GM23338 (cell line): ENCODE data around the gene ANKRD66. TPM values are rescaled to one million over a fixed set of nuclear protein-coding genes. Genes with fewer than 3 reads are reported as not detected.

Source experiments
- ATAC-seq: fragments of 200-7000 bp; cut with Tn5 transposase; 3 replicates; pipeline ENCODE4 v1.9.1; 2020
- DNase-seq: peaks from one replicate; pipeline ENCODE4 v3.0.0-alpha.2; 2015; ENCODE audit warnings: low spot score
- H2AFZ ChIP-seq: fragments of 200-600 bp; sonication (generic); 2 replicates; pipeline ENCODE4 v1.8.0; 2016; ENCODE audit warnings: antibody characterized with exemption, mild to moderate bottlenecking, moderate library complexity
- H3F3A ChIP-seq: fragments of 200-600 bp; sonication (generic); replicated peaks from 2 replicates; pipeline ENCODE4 v1.8.0; 2017; ENCODE audit warnings: antibody characterized with exemption, mixed run types, low read depth
- H3K27ac ChIP-seq: fragments of 200-600 bp; sonication (generic); 2 replicates; pipeline ENCODE4 v1.6.1; 2016; ENCODE audit warnings: low read depth
- H3K27me3 ChIP-seq: fragments of 200-600 bp; sonication (generic); 2 replicates; pipeline ENCODE4 v1.8.0; 2016; ENCODE audit warnings: mild to moderate bottlenecking, mixed run types, moderate library complexity; ENCODE audit not compliant: insufficient read depth
- H3K36me3 ChIP-seq: fragments of 200-600 bp; sonication (generic); 2 replicates; pipeline ENCODE4 v1.8.0; 2016; ENCODE audit warnings: mild to moderate bottlenecking; ENCODE audit not compliant: insufficient read depth
- H3K4me1 ChIP-seq: fragments of 200-600 bp; sonication (generic); 2 replicates; pipeline ENCODE4 v1.8.0; 2016; ENCODE audit warnings: mild to moderate bottlenecking, moderate library complexity; ENCODE audit not compliant: insufficient read depth
- H3K4me2 ChIP-seq: fragments of 200-600 bp; sonication (generic); 2 replicates; pipeline ENCODE4 v1.7.1; 2017; ENCODE audit warnings: mixed run types
- H3K4me3 ChIP-seq: fragments of 200-600 bp; sonication (generic); 2 replicates; pipeline ENCODE4 v1.6.1; 2016; ENCODE audit warnings: mixed run types
- H3K79me2 ChIP-seq: fragments of 200-600 bp; sonication (generic); replicated peaks from 2 replicates; pipeline ENCODE4 v1.8.0; 2017; ENCODE audit warnings: mild to moderate bottlenecking; ENCODE audit not compliant: insufficient read depth
- H3K9me2 ChIP-seq: fragments of 200-600 bp; sonication (generic); 2 replicates; pipeline ENCODE4 v1.8.0; 2017; ENCODE audit not compliant: insufficient read depth
- H4K20me1 ChIP-seq: fragments of 200-600 bp; sonication (generic); replicated peaks from 2 replicates; pipeline ENCODE4 v1.8.0; 2017; ENCODE audit warnings: mild to moderate bottlenecking; ENCODE audit not compliant: insufficient read depth
- H3K27ac Mint-ChIP-seq: 2 replicates; pipeline ENCODE4 v1.8.0; 2020; ENCODE audit warnings: inconsistent platforms, mild to moderate bottlenecking, moderate library complexity, mixed read lengths
- H3K27me3 Mint-ChIP-seq: 3 replicates; pipeline ENCODE4 v1.8.0; 2022; ENCODE audit warnings: low read depth, mild to moderate bottlenecking, moderate library complexity, mixed read lengths, inconsistent platforms; ENCODE audit not compliant: insufficient read depth, poor library complexity
- H3K36me3 Mint-ChIP-seq: 3 replicates; pipeline ENCODE4 v1.8.0; 2021; ENCODE audit warnings: low read depth, mild to moderate bottlenecking, inconsistent platforms, moderate library complexity, mixed read lengths
- H3K4me1 Mint-ChIP-seq: 3 replicates; pipeline ENCODE4 v1.8.0; 2020; ENCODE audit warnings: mild to moderate bottlenecking, inconsistent platforms, mixed read lengths
- H3K4me3 Mint-ChIP-seq: 3 replicates; pipeline ENCODE4 v1.8.0; 2021; ENCODE audit warnings: moderate library complexity, mild to moderate bottlenecking, inconsistent platforms, mixed read lengths
- H3K9me3 Mint-ChIP-seq: 3 replicates; pipeline ENCODE4 v1.8.0; 2020; ENCODE audit warnings: moderate library complexity, mild to moderate bottlenecking, inconsistent platforms, mixed read lengths
- CREB1 ChIP-seq: fragments of 250-450 bp; sonication (Bioruptor Pico); IDR thresholded peaks from 2 replicates; pipeline ENCODE4 v1.5.0; 2020; ENCODE audit warnings: low read depth, mild to moderate bottlenecking, moderate library complexity
- EZH2 ChIP-seq: fragments of 200-600 bp; sonication (generic); IDR thresholded peaks from one replicate; pipeline ENCODE4 v1.8.0; 2017; ENCODE audit warnings: antibody characterized with exemption, mild to moderate bottlenecking, low read depth; ENCODE audit not compliant: unreplicated experiment
- JUNB ChIP-seq: IDR thresholded peaks from one replicate; pipeline ENCODE4 v1.6.1; 2016; ENCODE audit warnings: antibody characterized with exemption; ENCODE audit not compliant: unreplicated experiment
- NANOG ChIP-seq: IDR thresholded peaks from 2 replicates; pipeline ENCODE4 v1.6.1; 2016; ENCODE audit warnings: antibody characterized with exemption, borderline replicate concordance
- POLR2AphosphoS5 ChIP-seq: IDR thresholded peaks from 2 replicates; pipeline ENCODE4 v1.6.1; 2016; ENCODE audit warnings: antibody characterized with exemption, low read depth
- STAT1 ChIP-seq: IDR thresholded peaks from one replicate; pipeline ENCODE4 v1.6.1; 2016; ENCODE audit warnings: antibody characterized with exemption; ENCODE audit not compliant: unreplicated experiment
- ZNF114 ChIP-seq: fragments of 250-450 bp; sonication (Bioruptor Pico); IDR thresholded peaks from 2 replicates; pipeline ENCODE4 v1.5.0; 2020; ENCODE audit warnings: mild to moderate bottlenecking, moderate library complexity
- ZNF331 ChIP-seq: fragments of 250-450 bp; sonication (Bioruptor Pico); IDR thresholded peaks from 2 replicates; pipeline ENCODE4 v1.5.0; 2020; ENCODE audit warnings: low read depth, mild to moderate bottlenecking, moderate library complexity
- ZNF462 ChIP-seq: fragments of 250-450 bp; sonication (Bioruptor Pico); IDR thresholded peaks from 2 replicates; pipeline ENCODE4 v1.5.0; 2020; ENCODE audit warnings: mild to moderate bottlenecking, moderate library complexity
- polyA plus RNA-seq: library from polyadenylated mRNA; unstranded; fragments of >200 nt; fragmentation: Nextera tagmentation; extraction: Ambion mirVana; gene quantifications from 2 replicates; pipeline ENCODE4 v1.2.1, GENCODE V29; 2016
- total RNA-seq: library from RNA; depleted of rRNA; stranded (reverse); fragments of >200 nt; shearing (Covaris generic); gene quantifications from 2 replicates; pipeline ENCODE4 v1.2.3, GENCODE V29; 2014
- TF ChIP-seq, protein P1 (sequence below): IDR thresholded peaks from one replicate; pipeline ENCODE4 v1.6.1; 2018; ENCODE audit warnings: antibody characterized with exemption; ENCODE audit not compliant: unreplicated experiment
- TF ChIP-seq, protein P2 (sequence below): IDR thresholded peaks from 2 replicates; pipeline ENCODE4 v1.6.1; 2016; ENCODE audit warnings: antibody characterized with exemption
- TF ChIP-seq, protein P3 (sequence below), 2 experiments: fragments of 200-600 bp in 1 of 2; sonication (generic) in 1 of 2; conservative IDR thresholded peaks; 2 replicates each; pipeline versions ENCODE4 v1.5.1 to v1.6.1; 2016 to 2017; ENCODE audit warnings: antibody characterized with exemption in 2 of 2, low read depth in 2 of 2, mild to moderate bottlenecking in 2 of 2, moderate library complexity in 1 of 2

ANKRD66 gene
- total and polyA plus RNA-seq, 2 experiments from 2014 or later: not detected

DNA sequence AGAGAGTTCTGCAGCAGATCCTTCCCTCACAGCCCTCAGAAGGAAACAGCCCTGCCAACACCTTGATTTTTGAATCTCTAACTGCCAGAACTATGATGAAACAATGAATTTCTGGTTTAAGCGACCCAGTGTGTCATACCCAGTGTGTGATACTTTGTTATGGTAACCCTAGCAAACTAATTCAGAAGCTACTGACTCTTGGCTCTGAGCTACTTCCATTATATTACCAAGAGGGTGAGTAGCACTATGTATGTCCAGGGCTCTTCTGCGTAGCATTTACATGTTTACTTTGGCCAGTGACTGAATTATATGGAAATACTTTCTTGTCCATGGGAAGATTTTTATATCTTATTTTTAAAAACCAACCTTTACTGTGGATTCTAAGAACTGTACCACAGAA is 16.7 kb downstream of the ANKRD66 start:
- H3K27me3 ChIP-seq: no peaks in the 10 kb centered on the region
- no peaks in the 10 kb centered on the region for H3K9me2 ChIP-seq
- no peaks in the 10 kb centered on the region for H3F3A ChIP-seq
- H3K36me3 ChIP-seq: no peaks in the 10 kb centered on the region
- H3K36me3 Mint-ChIP-seq: no peaks in the 10 kb centered on the region; the same call in 2 of the 3 replicates
- DNase-seq: no peak
- H4K20me1 ChIP-seq: no peaks in the 10 kb centered on the region
- H3K4me3 Mint-ChIP-seq: no peak overlapping the region
- no peak overlapping the region for H3K4me2 ChIP-seq
- H3K4me1 Mint-ChIP-seq: no peaks in the 10 kb centered on the region
- no peak overlapping the region for H3K27ac Mint-ChIP-seq
- H3K9me3 Mint-ChIP-seq: peaks cover 3% of the 10 kb centered on the region; the same call in 1 of the 3 replicates
- H3K79me2 ChIP-seq: no peaks in the 10 kb centered on the region
- H3K4me3 ChIP-seq: no peak overlapping the region
- H3K27ac ChIP-seq: no peak overlapping the region
- no peak for TF ChIP-seq STAT1
- no peak for TF ChIP-seq EZH2
- no peak for TF ChIP-seq POLR2AphosphoS5
- TF ChIP-seq ZNF331: no peak
- no peak for TF ChIP-seq ZNF462 (CRISPR knock-in tag)
- no peak for TF ChIP-seq NANOG
- TF ChIP-seq ZNF114 (CRISPR knock-in tag): no peak
- TF ChIP-seq, protein P1, sequence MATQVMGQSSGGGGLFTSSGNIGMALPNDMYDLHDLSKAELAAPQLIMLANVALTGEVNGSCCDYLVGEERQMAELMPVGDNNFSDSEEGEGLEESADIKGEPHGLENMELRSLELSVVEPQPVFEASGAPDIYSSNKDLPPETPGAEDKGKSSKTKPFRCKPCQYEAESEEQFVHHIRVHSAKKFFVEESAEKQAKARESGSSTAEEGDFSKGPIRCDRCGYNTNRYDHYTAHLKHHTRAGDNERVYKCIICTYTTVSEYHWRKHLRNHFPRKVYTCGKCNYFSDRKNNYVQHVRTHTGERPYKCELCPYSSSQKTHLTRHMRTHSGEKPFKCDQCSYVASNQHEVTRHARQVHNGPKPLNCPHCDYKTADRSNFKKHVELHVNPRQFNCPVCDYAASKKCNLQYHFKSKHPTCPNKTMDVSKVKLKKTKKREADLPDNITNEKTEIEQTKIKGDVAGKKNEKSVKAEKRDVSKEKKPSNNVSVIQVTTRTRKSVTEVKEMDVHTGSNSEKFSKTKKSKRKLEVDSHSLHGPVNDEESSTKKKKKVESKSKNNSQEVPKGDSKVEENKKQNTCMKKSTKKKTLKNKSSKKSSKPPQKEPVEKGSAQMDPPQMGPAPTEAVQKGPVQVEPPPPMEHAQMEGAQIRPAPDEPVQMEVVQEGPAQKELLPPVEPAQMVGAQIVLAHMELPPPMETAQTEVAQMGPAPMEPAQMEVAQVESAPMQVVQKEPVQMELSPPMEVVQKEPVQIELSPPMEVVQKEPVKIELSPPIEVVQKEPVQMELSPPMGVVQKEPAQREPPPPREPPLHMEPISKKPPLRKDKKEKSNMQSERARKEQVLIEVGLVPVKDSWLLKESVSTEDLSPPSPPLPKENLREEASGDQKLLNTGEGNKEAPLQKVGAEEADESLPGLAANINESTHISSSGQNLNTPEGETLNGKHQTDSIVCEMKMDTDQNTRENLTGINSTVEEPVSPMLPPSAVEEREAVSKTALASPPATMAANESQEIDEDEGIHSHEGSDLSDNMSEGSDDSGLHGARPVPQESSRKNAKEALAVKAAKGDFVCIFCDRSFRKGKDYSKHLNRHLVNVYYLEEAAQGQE: no peak
- TF ChIP-seq, protein P2, sequence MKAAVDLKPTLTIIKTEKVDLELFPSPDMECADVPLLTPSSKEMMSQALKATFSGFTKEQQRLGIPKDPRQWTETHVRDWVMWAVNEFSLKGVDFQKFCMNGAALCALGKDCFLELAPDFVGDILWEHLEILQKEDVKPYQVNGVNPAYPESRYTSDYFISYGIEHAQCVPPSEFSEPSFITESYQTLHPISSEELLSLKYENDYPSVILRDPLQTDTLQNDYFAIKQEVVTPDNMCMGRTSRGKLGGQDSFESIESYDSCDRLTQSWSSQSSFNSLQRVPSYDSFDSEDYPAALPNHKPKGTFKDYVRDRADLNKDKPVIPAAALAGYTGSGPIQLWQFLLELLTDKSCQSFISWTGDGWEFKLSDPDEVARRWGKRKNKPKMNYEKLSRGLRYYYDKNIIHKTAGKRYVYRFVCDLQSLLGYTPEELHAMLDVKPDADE: no peak
- TF ChIP-seq, protein P3, sequence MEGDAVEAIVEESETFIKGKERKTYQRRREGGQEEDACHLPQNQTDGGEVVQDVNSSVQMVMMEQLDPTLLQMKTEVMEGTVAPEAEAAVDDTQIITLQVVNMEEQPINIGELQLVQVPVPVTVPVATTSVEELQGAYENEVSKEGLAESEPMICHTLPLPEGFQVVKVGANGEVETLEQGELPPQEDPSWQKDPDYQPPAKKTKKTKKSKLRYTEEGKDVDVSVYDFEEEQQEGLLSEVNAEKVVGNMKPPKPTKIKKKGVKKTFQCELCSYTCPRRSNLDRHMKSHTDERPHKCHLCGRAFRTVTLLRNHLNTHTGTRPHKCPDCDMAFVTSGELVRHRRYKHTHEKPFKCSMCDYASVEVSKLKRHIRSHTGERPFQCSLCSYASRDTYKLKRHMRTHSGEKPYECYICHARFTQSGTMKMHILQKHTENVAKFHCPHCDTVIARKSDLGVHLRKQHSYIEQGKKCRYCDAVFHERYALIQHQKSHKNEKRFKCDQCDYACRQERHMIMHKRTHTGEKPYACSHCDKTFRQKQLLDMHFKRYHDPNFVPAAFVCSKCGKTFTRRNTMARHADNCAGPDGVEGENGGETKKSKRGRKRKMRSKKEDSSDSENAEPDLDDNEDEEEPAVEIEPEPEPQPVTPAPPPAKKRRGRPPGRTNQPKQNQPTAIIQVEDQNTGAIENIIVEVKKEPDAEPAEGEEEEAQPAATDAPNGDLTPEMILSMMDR (conservative IDR thresholded peaks at IDR 0.05; ENCODE audit: low read depth in 2 of 2): no peak
- TF ChIP-seq CREB1 (CRISPR knock-in tag): no peak
- no peak for TF ChIP-seq JUNB
- ATAC-seq: no peak
- no peak overlapping the region for H2AFZ ChIP-seq
- H3K4me1 ChIP-seq: no peaks in the 10 kb centered on the region
- peaks cover 2% of the 10 kb centered on the region for H3K27me3 Mint-ChIP-seq
